GM19035 (cell line): ENCODE measurements around the gene TTC7B.

Experiments used
- ATAC-seq: cut with Tn5 transposase; IDR thresholded peaks from one replicate; pipeline ENCODE4 v1.9.1; 2021; ENCODE audit not compliant: unreplicated experiment

Gene TTC7B

GRCh38 chr14:90606434-90606833 lies 209.8 kb downstream of the TTC7B start:
- ATAC-seq: no peak

- no peak for ATAC-seq
These were observed 210.8 kb downstream of the TTC7B start for GRCh38 chr14:90605430-90605829.

GRCh38 chr14:90604356-90604755 lies 211.9 kb downstream of the TTC7B start:
- ATAC-seq: no peak

- no peak for ATAC-seq
These were observed 212.4 kb downstream of the TTC7B start for GRCh38 chr14:90603841-90604240.

- ATAC-seq: no peak
These were observed 212.9 kb downstream of the TTC7B start for GRCh38 chr14:90603336-90603735.

GRCh38 chr14:90602088-90602687 lies 214.0 kb downstream of the TTC7B start:
- ATAC-seq: no peak

- no peak for ATAC-seq
These were observed 214.7 kb downstream of the TTC7B start for GRCh38 chr14:90601563-90601962.

- no peak for ATAC-seq
These were observed 215.6 kb downstream of the TTC7B start for GRCh38 chr14:90600619-90601018.

GRCh38 chr14:90599748-90600507 lies 216.3 kb downstream of the TTC7B start:
- ATAC-seq: no peak

GRCh38 chr14:90599339-90599738 lies 216.9 kb downstream of the TTC7B start:
- no peak for ATAC-seq

GRCh38 chr14:90597961-90598360 lies 218.3 kb downstream of the TTC7B start:
- no peak for ATAC-seq

- ATAC-seq: no peak
These were observed 219.5 kb downstream of the TTC7B start for GRCh38 chr14:90596733-90597132.

- ATAC-seq: no peak
These were observed 222.8 kb downstream of the TTC7B start for GRCh38 chr14:90593254-90594040.

GRCh38 chr14:90592655-90593054 lies 223.6 kb downstream of the TTC7B start:
- no peak for ATAC-seq

- ATAC-seq: no peak
These were observed 228.3 kb downstream of the TTC7B start for GRCh38 chr14:90587918-90588317.

GRCh38 chr14:90587252-90587910 lies 228.8 kb downstream of the TTC7B start:
- no peak for ATAC-seq

- ATAC-seq: no peak
These were observed 231.1 kb downstream of the TTC7B start for GRCh38 chr14:90585106-90585505.

- no peak for ATAC-seq
These were observed 232.2 kb downstream of the TTC7B start for GRCh38 chr14:90583916-90584605.

GRCh38 chr14:90583427-90583826 lies 232.8 kb downstream of the TTC7B start:
- no peak for ATAC-seq

GRCh38 chr14:90582166-90582565 lies 234.1 kb downstream of the TTC7B start:
- ATAC-seq: no peak

GRCh38 chr14:90581745-90582144 lies 234.5 kb downstream of the TTC7B start:
- ATAC-seq: no peak
